ENCODE results near the gene SLC22A13.

GRCh38 chr3:38238416-38239008, 27.1 kb upstream of the SLC22A13 start:
- TF ChIP-seq CTCF (IDR thresholded peaks at IDR 0.05; ENCODE audit: borderline replicate concordance, extremely low read depth, low read length, poor library complexity, severe bottlenecking): no peak
- no peak for TF ChIP-seq EZH2 (IDR thresholded peaks at IDR 0.05; ENCODE audit: borderline replicate concordance, low read depth, low read length, severe bottlenecking)

All from DND-41 (cell line).